SK-MEL-5 (cell line): ENCODE measurements around the gene ECPAS. TPM values are rescaled to one million over a fixed set of nuclear protein-coding genes. Genes with fewer than 3 reads are reported as not detected.
"Not testable (repeated sequence)": the region's sequence is repeated elsewhere in the genome, so short reads cannot be mapped to it uniquely, and the experiment has no call there.

ENCODE experiments used
- DNase-seq: peaks from one replicate; pipeline ENCODE4 v3.0.0-alpha.2; 2016; ENCODE audit warnings: low read depth, low spot score
- in situ Hi-C: cut with HindIII; loops from 2 replicates; pipeline ENCODE4 v1.10.0; 2016; ENCODE audit warnings: low sequenced_read_pairs, high pct_unique_total_duplicates, low pct_unique_long_range_greater_than_20kb
- total RNA-seq: library from RNA; depleted of rRNA; stranded (reverse); fragments of >200 nt; shearing (Covaris generic); gene quantifications from 2 replicates; pipeline ENCODE4 v1.2.3, GENCODE V29; 2014

ECPAS gene
- total RNA-seq, 1 experiment from 2014 or later, result 54.1 TPM

DNA sequence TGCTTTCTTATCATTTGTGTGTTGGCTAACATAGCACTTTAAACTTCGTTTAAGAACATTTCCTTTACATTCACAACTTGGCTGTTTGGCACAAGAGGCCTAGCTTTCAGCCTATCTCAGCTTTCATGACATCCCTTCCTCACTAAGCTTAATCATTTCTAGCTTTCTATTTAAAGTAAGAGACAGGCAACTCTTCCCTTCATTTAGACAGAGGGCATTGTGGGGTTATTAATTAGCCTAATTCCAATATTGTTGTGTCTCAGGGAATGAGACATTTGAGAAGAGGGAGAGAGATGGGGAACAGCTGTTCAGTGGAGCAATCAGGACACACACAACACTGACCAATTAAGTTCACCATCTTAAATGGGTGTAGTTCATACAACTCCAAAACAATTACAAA is 103.2 kb downstream of the ECPAS start:
- in situ Hi-C loops, result no loop called here
- no peak for DNase-seq

DNA sequence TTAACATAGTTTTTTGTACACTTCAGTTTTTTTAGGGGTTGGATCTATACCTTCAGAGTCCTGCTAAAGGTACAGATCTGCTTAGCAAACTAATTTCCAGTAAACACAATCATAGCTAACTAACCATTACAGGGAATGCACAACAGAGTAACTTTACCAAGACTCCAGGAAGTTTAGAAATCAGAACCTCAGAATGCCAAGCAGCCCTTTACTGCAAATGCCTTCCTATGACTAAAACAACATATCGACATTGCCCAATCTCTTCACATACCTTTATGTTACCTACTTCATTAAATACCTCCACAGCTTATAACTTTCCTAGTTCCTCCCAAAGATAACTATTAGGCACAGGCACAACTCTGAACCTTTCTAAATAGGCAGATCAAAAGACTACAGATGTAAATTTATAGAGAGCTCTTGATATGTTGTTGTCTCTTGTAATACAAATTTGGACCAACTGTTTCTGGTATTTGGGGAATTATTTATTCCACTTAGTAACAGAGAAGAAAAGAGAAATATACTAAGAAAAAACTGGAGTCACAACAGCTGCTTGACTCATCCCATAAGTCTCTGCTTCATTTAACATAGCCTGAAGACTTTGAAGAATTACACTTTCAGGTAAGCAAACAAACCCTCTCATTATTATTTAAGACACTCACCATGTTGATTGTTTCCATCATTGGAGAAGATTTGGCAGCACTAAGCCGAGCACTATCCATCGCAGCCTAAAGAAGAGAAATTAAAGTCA is 108.2 kb downstream of the ECPAS start:
- DNase-seq, result no peak
- in situ Hi-C loops, result no loop called here

DNA sequence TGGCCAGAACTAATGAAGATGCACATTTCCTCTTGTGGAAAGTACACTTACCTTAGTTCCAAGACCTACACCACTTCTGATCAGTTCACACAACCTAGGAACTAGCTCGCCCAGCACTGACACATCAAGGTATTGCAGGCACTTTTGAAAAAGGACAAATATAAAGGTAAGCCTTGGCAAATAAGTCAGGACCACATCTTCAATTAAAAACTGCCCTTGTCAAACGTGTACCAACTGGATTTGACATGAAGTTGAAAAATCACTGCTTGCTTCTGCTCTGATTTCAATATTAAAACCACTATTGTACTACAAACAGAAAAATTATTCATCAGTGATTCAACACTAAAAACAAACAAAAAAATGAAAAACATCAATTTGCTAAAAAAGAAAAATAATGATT is 109.1 kb downstream of the ECPAS start:
- in situ Hi-C loops, result no loop called here

DNA sequence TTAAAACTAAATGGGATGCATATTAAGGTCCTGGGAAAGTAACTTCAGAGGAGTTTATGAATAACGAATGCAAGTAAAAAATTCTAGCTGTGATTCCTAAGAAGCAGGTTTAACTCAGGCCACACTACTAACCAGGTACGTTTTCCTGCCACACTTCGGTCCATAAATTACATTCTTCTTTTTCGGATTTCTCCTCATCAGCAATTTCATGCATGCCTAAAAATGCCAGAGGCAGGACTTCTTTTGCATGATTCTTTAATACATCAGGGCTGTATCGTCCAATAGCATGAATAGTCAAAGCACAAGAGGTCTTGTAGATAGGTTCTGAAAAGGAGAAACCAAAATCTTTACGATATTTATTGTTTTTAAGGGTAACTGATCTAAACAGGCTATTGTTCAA is 111.9 kb downstream of the ECPAS start:
- no peak for DNase-seq
- in situ Hi-C loops, result no loop called here

More for the DNA sequence above, 109.1 kb downstream of the ECPAS start:
- DNase-seq, result no peak

DNA sequence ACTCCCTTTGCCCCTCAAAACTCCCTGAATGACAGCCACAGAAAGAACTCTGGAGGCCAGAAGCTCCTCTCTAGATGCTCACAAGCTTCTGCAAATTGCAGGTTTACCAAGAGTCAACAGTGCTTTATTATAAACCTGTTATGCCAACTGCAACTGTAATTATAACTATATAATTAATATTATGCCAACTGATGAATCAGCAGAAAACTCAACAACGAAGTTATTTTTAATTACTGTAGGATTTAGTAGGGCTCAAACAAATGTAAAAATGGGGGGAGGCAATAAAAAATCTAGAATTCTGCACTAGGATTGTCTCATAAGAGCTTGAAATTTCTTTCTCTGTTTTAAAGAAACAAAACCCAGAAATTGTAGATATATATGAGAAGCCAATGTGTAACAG is 117.2 kb downstream of the ECPAS start:
- in situ Hi-C loops, result no loop called here
- DNase-seq, result no peak

DNA sequence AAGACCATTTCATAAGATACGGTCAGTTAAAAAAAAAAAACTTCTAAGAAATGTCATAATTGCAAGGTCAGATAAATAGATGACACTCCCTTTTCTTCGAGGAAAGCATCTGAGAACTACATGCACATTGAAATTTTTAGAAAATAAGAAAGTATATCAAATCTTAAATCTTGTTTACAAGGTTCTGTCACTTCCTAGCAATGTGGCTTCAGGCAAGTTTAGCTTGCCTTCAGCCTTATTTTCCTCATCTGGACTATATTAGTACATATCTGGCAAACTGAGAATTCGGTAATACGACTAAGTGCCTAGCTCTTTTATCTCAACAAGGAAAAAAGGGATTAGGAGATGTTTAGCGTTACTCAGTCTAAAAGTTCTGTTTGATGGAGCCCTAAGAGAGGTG is 121.7 kb downstream of the ECPAS start:
- in situ Hi-C loops, result no loop called here
- no peak for DNase-seq

DNA sequence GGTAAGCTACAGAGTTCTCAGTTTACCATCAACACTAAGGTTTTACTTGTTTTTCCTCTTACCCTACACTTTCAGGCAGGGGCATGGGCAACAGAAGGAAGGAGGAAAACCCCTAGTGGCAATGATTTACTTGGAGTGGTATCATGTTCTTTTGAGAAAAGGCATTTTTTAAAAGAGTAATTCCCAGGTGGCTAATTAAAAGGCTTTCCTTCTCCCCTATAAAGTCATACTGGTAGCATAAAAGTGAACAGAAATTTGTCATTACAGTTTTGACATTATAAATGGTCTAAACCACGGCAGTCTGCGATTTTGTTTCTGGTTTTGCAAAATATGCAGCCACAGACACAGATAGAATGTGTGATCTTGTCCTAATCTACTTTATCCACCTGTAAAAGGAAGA is 123.3 kb downstream of the ECPAS start:
- in situ Hi-C loops, result no loop called here
- no peak for DNase-seq

DNA sequence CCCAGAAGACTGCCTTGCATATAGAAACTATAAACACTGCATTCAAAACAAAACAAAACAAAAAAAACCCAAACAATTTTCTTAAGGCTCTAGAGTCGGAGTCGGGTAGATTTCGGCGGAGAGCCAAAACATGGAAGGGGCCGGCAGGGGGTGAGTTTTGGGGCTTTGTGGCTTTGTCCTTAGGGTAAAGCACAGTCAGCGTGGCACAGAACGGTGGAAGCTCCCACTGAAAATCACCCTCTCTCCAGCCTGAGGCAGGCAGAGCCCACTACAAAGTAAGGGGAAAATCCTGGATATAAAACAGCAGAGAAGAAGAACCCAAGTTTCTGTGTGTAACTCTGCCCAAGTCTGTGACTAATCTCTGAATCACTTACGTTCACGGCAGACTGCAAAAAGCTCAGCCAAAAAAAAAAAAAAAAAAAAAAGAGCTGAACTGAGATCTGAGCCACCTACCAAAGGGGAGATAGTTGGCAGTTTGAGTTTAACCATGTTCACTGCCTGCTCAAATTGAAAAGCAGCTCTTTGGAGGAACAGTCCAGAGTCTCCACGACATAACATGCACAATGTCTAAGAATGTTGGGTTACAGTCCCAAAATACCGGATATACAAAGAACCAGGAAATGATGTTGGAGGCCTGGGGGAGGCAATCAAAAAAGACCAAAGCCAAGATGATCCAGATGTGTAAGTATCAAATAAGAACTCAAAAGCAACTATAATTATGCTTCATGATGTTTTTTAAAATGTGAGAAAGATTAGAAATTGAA is 127.5 kb downstream of the ECPAS start:
- no peak for DNase-seq
- in situ Hi-C loops, result no loop called here

DNA sequence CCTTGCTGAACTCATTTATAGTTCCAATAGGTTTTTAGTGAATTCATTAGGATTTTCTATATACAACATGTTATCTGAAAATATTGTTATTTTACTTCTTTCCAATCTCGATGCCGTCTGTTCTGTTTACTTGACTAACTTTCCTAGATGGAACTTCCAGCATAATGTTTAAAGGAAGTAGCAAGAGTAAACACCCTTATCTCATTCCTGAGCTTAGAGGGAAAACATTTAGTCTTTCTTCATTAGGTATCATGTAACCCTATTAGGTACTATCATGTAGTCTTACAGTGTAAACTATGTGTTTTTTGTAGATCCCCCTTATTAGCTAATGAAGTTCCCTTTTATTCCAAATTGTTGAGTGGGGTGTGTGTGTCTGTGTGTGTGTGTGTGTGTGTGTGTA is 131.6 kb downstream of the ECPAS start:
- no peak for DNase-seq
- in situ Hi-C loops, result no loop called here

DNA sequence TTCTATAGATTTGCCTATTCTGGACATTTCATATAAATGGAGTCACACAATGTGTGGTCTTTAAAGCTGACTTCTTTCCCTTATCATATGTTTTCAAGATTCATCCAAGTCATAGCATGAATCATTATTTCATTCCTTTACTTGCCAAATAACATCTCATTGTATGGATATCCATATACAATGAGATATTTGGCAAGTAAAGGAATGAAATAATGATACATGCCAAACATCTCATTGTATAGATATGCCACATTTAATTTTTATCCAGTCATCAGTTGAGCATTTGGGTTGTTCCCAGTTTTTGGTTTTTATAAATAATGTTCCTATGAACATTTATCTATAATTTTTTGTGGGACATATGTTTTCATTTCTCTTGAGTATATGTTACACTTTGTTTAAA is 133.6 kb downstream of the ECPAS start:
- DNase-seq, result no peak
- in situ Hi-C loops, result no loop called here

DNA sequence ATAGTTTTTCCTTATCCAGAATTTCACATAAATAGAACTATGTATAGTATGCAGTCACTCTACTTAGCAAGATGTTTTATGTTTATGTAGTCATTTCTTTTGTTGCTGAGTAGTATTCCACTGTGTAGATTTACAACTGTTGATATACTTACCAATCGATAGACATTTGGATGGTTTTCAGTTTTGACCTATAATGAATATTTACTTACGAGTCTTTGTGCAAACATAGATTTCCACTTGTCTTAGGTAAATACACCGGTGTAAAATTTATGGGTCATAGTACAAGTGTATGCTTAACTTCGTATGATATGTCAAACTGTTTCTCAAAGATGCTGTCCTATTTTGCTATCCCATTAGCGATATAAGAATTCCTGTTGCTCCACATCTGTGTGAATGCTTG is 134.4 kb downstream of the ECPAS start:
- no peak for DNase-seq

DNA sequence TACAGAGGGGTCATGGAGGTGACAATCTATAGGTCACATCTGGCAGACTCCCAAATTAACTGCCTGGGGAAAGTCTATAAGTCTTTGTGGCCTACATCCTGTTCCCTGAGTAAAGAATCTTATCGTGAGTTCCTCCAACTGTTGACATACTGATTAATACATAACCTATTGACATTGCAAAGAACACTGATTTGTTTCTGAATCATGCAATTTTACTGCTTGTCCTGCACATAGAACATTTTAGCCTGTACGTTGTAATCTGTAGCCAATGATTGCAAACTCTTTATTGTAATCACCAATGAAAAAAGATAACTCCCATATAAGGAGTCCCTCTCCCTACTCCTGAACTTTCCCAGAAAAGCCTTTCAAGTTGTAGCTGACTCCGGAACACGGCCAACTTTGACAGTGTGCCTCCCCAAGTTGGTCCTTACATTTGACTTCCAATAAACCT is 135.3 kb downstream of the ECPAS start:
- in situ Hi-C loops, result no loop called here

More for the DNA sequence above, 134.4 kb downstream of the ECPAS start:
- in situ Hi-C loops, result no loop called here

DNA sequence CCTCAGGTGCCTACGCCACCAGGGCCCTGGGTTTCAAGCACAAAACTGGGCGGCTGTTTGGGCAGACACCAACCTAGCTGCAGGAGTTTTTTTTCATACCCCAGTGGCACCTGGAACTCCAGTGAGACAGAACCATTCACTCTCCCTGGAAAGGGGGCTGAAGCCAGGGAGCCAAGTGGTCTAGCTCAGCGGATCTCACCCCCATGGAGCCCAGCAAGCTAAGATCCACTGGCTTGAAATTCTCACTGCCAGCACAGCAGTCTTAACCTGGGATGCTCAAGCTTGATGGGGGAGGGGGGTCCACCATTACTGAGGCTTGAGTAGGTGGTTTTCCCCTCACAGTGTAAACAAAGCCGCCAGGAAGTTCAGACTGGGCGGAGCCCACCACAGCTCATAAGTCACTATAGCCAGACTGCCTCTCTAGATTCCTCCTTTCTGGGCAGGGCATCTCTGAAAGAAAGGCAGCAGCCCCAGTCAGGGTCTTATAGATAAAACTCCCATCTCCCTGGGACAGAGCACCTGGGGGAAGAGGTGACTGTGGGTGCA is 149.8 kb downstream of the ECPAS start:
- in situ Hi-C loops, DNase-seq: not testable (repeated sequence)

More for the DNA sequence above, 135.3 kb downstream of the ECPAS start:
- no peak for DNase-seq

DNA sequence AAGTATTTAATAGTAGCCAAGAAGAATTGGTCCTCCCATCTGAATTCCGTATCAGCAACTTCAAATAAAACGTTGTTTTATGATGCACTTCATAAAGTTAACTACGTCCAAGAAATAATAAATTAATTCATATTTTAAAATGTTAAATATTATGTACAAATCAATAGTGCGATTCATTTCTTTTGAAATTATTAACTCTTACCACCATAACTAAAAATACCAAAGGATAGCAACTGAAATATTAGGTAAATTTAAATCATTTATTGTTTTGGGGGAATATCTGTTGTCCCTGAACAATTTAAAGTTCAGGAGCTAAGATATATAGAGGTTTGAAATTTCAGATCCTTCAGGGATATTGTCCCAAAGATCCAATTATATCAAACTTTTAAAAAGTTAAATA is 154.1 kb downstream of the ECPAS start, which contains the start of gene OR2K2:
TSS of gene OR2K2 (minus strand) at position 101 of the 400 bp plus-strand sequence. CDS start 1,791 bp downstream, outside the sequence.
- in situ Hi-C loops, result no loop called here
- no peak for DNase-seq

DNA sequence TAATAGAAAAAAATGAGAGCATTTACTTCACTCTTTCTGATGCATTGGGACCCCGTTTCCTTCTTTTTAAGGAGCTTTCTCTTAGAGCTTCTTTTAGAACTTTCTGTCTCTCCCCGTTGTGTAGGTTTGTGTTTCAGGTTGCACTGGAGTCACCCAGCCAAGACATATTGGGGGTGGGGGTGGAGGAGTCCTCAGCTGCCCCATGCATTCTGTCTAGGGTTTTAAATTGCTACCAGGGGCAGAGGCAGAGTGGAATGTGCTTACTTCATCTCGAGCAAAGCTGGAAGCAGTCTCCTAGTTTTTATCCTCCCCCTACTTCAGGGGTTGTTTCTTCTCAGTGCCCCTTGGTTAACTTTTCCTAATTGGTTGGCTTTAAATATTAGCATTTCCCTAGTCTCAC is 163.6 kb downstream of the ECPAS start:
- DNase-seq, result no peak
- in situ Hi-C loops, result no loop called here

DNA sequence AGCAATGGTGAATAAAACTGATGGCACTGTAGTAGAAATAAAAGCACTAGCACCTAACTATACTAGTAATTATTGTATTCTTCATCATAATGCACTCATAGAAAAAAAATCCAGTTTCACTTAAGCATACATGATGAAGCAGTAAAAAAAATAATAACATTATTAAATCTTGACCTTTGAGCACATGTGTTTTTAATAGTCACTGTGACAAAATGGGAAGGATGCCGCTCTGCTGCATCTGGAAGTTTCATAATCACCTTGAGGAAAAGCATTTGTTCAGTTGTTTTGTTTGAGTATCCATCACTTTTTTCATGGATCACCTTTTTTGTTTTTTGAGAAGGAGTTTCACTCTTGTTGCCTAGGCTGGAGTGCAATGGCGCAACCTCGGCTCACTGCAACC is 167.4 kb downstream of the ECPAS start:
- no peak for DNase-seq
- in situ Hi-C loops, result no loop called here
